ENCODE data around the gene LAMB2.

Gene LAMB2

DNA sequence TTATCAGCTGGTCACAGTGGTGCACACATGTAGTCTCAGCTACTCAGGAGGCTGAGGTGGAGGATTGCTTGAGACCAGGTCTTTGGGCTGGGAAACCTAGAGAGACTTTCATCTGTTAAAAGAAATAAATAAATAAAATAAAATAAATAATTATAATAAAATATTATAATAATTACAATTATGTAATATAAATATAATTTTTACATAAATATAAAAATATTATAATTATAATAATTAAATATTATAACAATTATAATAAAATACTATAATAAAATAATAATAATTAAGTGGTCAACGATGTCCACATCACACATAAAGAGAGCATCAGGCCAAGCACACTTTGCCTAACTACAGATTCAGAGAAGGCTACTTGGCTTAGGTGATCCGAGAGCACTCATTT is 53.6 kb downstream of the LAMB2 start:
- DNase-seq (ENCODE audit: extremely low read depth in 1 of 2, low read depth in 1 of 2) = no peak

DNA sequence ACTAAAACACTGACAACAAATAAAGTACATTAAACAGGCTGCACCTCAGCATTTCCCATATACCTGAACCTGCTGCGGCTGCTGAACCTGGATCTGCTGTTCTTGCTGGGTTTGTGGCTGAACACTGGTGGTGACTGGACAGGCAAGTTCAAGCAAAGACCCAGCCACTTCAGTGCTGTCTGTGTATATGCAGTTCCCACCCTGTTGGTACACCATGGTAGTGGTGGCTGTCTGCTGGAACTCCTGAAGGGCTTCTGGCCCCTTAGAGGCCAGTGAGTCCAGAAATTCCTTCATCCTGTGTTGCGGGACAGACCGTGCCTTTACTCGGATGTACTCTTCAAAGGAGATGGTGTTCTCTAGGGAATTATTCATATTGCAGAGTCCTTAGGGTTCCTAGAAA is 56.2 kb downstream of the LAMB2 start:
- DNase-seq (ENCODE audit: extremely low read depth in 1 of 2, low read depth in 1 of 2) = no peak

DNA sequence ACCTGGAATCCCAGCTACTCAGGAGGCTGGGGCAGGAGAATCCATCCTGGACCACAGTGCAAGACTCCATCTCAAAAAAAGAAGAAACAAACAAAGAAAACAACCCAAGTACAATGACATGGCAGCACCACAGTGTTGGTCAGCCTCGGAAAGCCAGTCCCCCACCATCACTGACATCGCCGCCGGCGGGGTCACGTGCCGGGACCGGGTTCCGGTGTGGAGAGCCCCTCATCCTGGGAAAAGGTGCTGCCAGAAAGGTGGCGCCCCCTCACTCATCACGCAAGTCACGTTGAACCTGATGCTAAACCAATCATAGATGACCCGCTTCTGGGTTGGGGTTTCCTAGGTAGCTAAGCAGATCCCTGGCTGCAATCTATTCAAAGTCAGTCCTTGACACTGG is 56.7 kb downstream of the LAMB2 start:
- DNase-seq (ENCODE audit: extremely low read depth in 1 of 2, low read depth in 1 of 2) = no peak
